ENCODE measurements around the gene NAT16. TPM values are rescaled to one million over a fixed set of nuclear protein-coding genes. Genes with fewer than 3 reads are reported as not detected.

The NAT16 gene
- total and polyA plus RNA-seq, 9 of the 15 experiments (the other 6 are each of a cell fraction or from before 2014, with no cell fraction given): 0.04 TPM; not detected in 8

GRCh38 chr7:101169110-101169837, 10.8 kb downstream of the NAT16 start (continued):
- TF ChIP-seq CHD2 (IDR thresholded peaks at IDR 0.05; ENCODE audit: low read depth, low read length) (no peak), ZBTB40 (IDR thresholded peaks at IDR 0.05) (peak; percentile 32; the same call in 1 of the 2 replicates), ZBTB40 (CRISPR knock-in tag; IDR thresholded peaks at IDR 0.05) (no peak), EP300 (IDR thresholded peaks at IDR 0.05; ENCODE audit: low read length) (no peak), ZFP36 (IDR thresholded peaks at IDR 0.05; ENCODE audit: low read depth, low read length, partially characterized antibody) (no peak), CTCFL (IDR thresholded peaks at IDR 0.05; ENCODE audit: borderline replicate concordance, insufficient read depth, low read depth, low read length, poor library complexity, severe bottlenecking) (no peak), PTRF (tag; IDR thresholded peaks at IDR 0.05) (no peak), CBFA2T3 (IDR thresholded peaks at IDR 0.05) (peak; percentile 35), LARP7 (IDR thresholded peaks at IDR 0.05) (0 out of 2 replicates have a peak, but pooled peaks have one; percentile 32), ATF3 (IDR thresholded peaks at IDR 0.05) (peak; percentile 92), ATF3 (CRISPR knock-in tag; conservative IDR thresholded peaks at IDR 0.05) (no peak), TEAD4 (IDR thresholded peaks at IDR 0.05; ENCODE audit: low read length) (no peak), TEAD4 (CRISPR knock-in tag; IDR thresholded peaks at IDR 0.05; ENCODE audit: borderline replicate concordance) (no peak), CHCHD3 (CRISPR knock-in tag; IDR thresholded peaks at IDR 0.05) (no peak), NONO (IDR thresholded peaks at IDR 0.05; ENCODE audit: low read depth in 2 of 2, low read length in 1 of 2) (no peak), ZNF695 (CRISPR knock-in tag; IDR thresholded peaks at IDR 0.05) (no peak), ZNF24 (IDR thresholded peaks at IDR 0.05) (no peak), BCOR (IDR thresholded peaks at IDR 0.05) (peak; percentile 23; the same call in 1 of the 2 replicates)
